ENCODE results near the gene SPRYD7.
"Not testable (repeated sequence)": the region's sequence is repeated elsewhere in the genome, so short reads cannot be mapped to it uniquely, and the experiment has no call there.

SPRYD7 gene

GRCh38 chr13:49936075-49936967 lies at the start of gene SPRYD7:
Gene SPRYD7, minus strand, starts transcription at chr13:49936340. Its CDS starts 105 bp downstream, at chr13:49936235.
- DNase-seq = peak; percentile 61 to 99 (median 97)

- DNase-seq = no peak
Measured at GRCh38 chr13:49985129-49985528, 49.0 kb upstream of the SPRYD7 start.

- DNase-seq = no peak
Measured at GRCh38 chr13:49980266-49980665, 44.1 kb upstream of the SPRYD7 start.

GRCh38 chr13:49977992-49978391 lies 41.9 kb upstream of the SPRYD7 start:
- DNase-seq = no peak

GRCh38 chr13:49976314-49977258 lies 40.4 kb upstream of the SPRYD7 start:
- peak in 40 of 51 donors; percentile 0 to 80 (median 33) for DNase-seq

- no peak for DNase-seq
Measured at GRCh38 chr13:49975826-49976225, 39.7 kb upstream of the SPRYD7 start.

GRCh38 chr13:49972709-49973108 lies 36.6 kb upstream of the SPRYD7 start:
- no peak for DNase-seq

GRCh38 chr13:49967456-49967855 lies 31.3 kb upstream of the SPRYD7 start:
- DNase-seq = no peak

- peak in 5 of 51 donors; percentile 2 to 14 (median 3) for DNase-seq
Measured at GRCh38 chr13:49958321-49958720, 22.2 kb upstream of the SPRYD7 start.

- DNase-seq = no peak
Measured at GRCh38 chr13:49956131-49956530, 20.0 kb upstream of the SPRYD7 start.

GRCh38 chr13:49954674-49955455 lies 18.7 kb upstream of the SPRYD7 start:
- DNase-seq = no peak

GRCh38 chr13:49953560-49953959 lies 17.4 kb upstream of the SPRYD7 start:
- DNase-seq = no peak

- DNase-seq = no peak
Measured at GRCh38 chr13:49951754-49952535, 15.8 kb upstream of the SPRYD7 start.

GRCh38 chr13:49948777-49949270 lies 12.7 kb upstream of the SPRYD7 start:
- not testable (repeated sequence) for DNase-seq

GRCh38 chr13:49939321-49939720 lies 3.2 kb upstream of the SPRYD7 start:
- DNase-seq = no peak

GRCh38 chr13:49938921-49939320 lies 2.8 kb upstream of the SPRYD7 start:
- peak in 9 of 51 donors; percentile 1 to 11 (median 6) for DNase-seq

- DNase-seq = peak in 1 of 51 donors; percentile 1
Measured at GRCh38 chr13:49938314-49938713, 2.2 kb upstream of the SPRYD7 start.

GRCh38 chr13:49936968-49937273 lies 781 bp upstream of the SPRYD7 start:
- peak in 5 of 51 donors; percentile 28 to 47 (median 38) for DNase-seq

GRCh38 chr13:49935171-49936074 lies 717 bp downstream of the SPRYD7 start:
- peak in 23 of 51 donors; percentile 26 to 75 (median 51) for DNase-seq

All from hypothalamus (tissue), 51 donors.